ENCODE results near the gene SYNJ2.

SYNJ2 gene

DNA sequence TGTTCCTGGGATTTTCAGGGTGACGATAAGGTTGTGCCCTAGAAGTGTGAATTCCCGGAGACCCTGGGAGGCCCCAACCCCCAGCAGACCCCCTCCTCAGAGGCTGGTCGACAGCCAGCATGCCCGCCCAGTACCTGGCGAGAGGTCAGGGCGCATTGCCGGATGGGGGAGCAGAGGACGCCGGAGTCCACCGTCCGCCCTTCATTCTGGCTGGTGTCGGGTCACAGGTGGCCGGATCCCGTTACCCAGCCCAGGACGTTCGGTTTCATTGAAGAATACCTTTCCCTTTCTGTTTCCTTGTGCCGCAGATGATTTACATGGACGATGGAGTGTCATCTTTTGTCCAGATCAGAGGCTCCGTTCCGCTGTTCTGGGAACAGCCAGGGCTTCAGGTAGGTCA lies 61.3 kb downstream of the SYNJ2 start:
- DNase-seq (ENCODE audit: low read depth), result no peak

DNA sequence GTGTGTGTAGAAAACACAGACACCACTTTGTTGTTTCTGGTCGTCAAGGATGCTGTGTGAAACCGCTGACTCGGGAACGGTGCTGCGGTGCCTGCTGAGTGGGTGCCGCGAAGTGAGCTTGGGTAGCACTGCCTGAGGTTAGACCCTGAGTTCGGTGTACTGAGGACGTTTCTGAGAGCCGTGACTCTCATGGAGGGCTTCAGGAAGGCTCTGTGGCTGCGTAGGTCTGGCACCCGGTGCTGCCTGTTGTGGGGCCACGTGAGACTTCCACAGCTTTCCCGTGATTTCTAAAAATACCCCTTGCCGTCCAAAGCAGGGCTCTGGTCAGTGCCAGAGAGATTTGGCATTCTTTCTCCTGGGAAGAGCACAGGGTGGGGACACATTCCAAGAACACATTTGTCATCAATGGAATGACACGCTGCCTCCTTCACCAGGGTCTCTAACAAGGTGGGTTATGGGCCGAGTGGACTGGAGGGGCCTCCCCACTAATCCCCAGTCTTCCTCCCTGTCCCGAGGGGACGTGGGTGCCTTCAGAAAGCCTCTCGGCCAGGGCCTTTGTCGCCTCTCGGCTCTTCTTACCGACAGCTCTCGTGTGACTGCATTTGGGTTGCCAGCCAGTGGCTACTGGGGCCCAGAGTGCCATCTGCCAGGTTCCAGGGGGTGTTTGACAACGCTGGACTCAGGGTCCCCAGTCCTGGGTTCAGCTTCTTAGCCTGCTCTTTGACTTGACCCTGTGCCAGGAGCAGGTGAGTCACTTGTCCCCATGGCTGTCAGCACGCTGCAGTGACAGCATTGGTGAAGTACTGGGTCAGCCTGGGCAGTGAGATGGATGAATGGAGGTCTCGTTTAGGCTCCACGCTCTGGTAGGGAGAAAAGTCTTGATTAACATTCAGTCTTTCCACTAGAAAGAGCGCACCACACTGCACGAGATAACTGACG lies 62.2 kb downstream of the SYNJ2 start:
- DNase-seq (ENCODE audit: low read depth), result no peak

DNA sequence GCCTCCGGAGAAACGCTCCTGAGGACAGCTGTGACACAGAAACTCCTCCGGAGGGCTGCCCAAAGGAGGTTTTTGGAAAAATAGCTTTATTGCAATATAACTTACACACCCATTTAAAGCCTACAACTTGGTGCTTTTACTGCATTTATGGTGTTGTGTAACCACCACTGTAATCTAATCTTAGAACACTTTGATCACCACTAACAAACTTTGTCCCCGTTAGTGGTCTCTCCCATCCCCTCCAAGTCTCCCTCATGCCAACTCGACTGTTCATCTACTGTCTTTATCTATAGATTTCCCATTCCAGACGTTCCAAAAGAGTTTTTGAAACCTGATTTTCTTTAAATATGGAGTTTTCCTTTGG lies 62.8 kb downstream of the SYNJ2 start:
- DNase-seq (ENCODE audit: low read depth), result no peak

DNA sequence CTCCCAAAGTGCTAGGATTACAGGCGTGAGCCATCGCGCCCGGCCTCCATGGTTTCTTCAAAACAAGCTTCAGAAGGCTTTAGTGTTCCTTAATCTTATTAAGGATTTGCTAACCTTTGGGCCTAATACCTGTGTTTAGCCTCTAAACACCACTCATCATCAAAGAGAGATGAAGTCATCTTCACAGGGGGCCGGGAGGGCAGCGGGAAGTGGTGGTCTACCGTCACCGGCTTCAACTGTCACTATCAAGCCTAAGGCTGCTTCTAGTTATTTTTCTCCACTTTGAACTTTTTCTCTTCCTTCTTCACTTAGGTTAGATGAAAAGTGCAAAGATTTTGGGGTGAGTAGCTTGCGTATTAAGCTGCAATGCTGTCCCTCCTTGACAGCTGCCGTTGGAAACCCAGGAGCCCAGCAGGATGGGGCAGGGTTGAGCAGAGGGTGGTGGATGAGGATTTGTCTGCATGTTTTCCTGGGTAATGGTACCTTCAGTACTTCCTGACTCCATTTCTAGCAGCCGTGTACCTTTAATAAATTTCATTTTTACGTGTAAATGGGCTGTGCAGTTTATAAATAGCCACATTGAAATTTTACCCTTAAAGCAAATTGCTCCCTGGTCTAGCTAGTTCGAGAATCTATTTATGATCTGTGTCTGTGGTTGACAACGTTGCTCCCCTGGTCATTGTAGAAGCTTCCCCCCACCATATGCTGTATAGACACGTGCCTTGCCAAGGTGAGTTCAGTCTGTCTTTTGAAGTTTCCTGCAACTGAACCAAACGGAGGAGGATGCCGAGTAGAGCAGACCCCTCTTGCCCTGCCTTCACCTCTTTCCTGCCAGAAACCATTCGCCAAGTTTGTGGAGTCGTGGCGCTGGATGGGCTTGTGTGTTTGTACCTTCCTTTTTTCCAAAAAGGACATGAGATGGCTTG lies 64.8 kb downstream of the SYNJ2 start:
- no peak for DNase-seq (ENCODE audit: low read depth)

DNA sequence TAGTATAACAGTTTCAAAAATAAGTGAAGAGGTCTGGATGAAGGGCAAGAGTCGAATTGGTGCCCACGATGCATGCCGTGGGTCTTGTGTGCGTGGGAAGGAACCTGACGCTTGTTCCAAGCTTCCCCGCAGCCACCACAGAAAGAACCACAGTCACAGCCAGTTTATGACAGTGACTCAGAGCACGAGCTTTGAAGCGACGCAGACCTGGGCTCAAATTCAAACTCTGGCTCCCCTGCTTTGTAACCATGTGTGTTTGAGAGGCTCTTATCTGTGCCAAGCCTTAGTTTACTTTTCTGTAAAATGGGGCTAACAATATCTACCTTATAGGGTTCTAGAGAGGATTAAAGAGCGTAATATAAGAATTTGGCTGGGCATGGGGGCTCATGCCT lies 65.5 kb downstream of the SYNJ2 start:
- peak; percentile 30 for DNase-seq (ENCODE audit: low read depth)

DNA sequence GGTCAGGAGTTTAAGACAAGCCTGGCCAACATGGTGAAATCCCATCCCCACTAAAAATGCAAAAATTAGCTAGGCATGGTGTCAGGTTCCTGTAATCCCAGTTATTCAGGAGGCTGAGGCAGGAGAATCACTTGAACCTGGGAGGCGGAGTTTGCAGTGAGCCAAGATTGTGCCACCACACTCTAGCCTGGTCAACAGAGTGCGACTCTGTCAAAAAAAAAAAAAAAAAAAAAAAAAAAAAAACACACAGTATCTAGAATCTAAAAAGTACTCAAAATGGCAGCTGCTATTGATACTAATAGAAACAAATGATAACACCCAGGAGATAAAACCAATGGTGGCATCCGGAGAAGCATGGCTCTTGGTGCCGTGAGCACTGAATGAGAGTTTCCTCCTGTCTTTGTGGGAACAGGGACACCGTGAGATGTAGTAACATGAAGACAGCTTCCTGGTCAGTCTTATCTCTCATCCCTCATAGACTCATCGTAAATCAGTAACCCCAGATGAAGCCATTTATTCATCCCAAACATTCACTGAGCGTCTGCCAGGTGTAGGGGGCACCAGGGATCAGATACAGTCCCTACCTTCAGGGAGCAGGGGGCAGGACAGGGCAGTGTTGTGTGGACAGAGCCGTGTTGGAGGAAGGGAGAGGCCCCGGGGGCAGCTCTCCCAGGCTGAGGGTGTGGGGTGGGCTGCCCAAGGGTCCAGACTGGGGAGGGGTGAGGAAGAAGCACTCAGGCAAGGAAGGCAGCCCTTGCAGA lies 66.1 kb downstream of the SYNJ2 start:
- DNase-seq (ENCODE audit: low read depth), result no peak

DNA sequence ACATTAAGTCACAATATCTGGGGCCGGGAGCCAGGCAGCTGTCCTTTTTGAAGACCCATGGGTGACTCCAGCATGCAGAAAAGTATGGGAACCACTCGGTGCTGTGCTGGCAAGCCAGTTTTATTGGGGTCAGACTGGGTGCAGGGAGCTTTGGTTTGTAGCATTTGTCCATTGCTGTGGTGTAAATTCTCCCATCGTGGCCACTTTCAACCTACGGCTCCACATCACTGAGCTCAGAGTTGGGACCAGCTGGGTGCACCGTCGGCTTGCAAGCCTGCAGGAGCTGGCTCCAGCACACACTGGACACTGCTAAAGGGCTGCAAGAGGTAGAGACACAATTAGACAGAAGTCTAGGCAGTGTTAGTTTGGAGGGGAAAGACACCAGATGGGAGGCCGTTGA lies 66.9 kb downstream of the SYNJ2 start:
- DNase-seq (ENCODE audit: low read depth), result no peak

DNA sequence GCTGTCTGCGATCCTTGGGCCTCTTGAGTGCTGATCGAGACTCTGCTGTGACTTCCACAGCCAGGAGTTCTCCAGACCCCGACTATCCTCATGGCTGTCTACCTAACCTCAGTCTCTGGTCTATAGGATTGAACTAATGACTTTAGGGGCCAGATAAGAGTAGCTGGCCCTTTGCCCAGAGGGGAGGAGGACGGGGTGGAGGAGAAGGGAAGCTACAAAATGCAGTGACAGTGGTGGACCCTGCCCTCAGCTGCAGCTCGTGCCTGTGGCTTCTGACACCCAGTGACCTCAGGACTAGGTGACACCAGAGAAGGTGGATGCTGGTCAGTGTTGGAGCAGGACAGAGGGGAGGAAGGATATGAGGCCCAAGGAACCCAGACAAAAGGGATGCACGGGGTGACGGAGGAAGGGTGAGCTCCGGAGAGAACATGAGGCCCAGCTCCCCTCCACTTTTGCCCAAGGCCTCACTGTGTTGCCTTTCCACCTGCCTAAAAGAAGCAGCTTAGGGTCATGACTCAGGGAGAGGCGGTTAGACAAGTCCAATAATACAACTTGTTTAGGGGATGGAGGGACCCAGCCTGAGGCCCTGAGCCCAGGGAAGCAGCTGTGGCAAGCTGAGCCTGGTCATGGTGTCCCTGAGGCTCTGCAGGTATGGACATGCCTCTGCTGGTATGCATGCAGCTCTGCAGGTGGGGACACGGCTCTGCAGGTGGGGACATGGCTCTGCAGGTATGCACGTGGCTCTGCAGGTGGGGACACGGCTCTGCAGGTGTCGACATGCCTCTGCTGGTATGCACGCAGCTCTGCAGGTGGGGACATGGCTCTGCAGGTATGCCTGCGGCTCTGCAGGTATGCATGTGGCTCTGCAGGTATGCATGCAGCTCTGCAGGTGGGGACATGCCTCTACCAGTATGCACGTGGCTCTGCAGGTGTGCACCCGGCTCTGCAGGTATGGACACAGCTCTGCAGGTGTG lies 67.7 kb downstream of the SYNJ2 start:
- no peak for DNase-seq (ENCODE audit: low read depth)

DNA sequence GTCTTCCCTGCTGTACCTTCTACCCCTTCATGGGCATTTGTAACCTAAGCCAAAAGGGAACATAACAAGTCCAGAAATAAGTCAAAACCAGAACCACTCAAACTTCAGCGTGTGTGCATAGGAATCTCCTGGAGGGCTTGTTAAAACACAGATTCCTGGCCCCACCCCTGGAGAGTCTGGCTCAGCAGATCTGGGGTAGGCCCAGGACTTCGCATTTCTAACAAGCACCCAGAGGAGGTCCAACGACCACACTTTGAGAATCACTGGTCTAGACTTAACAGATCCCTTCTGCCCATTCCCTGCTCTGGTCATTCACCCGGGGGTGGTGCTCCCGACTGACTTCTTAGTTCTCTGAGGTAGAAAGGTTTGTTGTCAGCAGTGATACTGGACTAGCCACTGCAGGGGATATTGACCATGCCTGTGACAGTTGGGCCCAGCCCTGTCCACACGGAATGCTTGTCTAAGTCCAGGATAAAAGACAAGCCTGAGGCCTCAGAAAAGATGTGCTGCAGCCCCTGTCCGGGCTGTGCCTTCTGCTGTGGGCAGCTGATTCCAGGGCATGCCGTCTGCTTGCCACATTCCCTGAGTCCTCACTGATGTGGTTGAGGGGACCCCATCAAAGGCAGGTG lies 68.6 kb downstream of the SYNJ2 start:
- no peak for DNase-seq (ENCODE audit: low read depth)

DNA sequence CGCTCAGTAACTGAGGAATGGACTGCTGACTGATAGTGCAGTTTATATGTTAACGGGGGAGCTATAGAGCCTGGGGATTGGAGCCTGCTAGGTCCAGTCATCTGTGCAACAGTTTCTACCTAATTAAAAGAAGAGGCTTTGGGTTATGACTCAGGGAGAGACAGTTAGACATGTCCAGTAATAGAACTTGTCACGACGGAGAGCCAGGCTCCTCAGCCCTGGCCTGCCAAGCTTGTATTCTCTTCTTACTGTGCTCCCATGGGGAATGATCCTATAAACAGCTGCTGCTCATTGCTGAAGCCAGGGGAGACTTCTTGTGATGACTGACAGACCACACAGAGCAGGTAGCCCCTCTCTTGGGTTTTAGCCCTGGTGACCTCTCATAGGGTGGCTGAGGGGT lies 69.3 kb downstream of the SYNJ2 start:
- DNase-seq (ENCODE audit: low read depth), result no peak

DNA sequence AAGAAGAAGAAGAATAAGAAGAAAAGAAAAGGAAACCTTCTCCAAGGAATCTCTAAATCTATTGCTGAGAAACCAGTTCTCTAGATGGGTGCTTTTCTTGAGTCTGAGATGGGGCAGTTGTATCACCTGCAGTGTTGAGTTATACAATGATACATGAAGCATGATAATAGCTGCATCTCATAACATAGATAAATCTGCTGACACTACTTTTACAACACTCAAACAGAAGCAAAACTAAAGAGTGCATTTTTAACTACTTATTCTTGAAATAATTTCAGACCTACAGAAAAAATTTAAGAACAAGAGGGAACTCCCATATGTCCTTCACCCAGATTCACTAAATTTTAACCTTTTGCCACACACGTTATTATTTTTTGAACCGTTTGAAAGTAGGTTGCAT lies 70.3 kb downstream of the SYNJ2 start:
- no peak for DNase-seq (ENCODE audit: low read depth)

DNA sequence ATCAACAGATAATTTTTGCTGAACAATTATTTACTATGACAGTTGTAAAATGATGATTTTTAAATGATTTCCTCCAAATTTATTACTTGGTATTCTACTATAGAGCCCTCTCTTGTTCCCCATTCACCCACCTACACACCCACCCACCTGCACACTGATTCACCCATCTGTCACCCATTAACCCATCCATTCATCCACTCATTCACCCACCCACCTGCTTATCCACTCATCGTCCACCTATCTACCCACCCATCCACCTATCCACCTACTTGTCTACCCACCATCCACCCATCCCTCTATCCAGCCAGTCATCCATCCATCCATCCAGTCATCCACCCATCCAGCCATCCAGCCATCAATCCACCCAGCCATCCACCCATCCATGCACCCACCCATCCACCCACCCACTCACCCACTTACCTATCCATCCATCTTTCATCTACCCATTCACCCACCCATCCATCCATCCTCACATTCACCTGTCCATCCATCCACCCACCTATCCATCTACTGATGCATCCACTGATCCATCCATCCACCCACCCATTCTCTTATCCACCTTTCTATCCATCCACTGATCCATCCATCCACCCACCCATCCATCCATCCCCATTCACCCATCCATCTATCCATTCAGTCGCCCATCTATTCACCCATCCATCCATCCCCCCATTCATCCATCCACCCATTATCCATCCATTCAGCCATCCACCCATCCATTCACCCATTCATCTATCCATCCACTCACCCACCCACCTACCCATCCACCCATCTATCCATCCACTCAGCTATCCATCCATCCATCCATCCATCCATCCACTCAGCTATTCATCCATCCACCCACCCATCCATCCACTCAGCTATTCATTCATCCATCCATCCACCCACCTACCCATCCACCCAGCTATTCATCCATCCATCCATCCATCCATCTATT lies 72.0 kb downstream of the SYNJ2 start:
- no peak for DNase-seq (ENCODE audit: low read depth)

DNA sequence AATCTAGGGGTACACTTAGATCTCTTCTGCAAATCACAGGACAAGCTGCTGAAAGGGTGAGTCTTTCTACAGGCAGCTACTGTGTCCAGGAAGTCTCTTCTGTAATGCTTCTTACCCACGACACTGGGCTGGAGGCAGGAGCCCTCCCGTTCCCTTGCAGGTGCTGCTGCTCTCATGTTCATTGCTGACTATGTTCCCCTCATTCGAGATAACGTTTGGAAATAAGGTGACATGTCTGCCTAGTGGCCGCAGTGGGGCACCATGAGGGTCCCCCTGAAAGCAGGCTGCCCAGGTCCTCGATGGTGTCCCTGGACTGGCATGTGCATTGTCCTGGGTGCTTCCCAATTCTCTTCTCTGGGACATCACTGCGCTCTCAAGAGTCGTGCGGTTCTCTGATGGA lies 74.7 kb downstream of the SYNJ2 start:
- DNase-seq (ENCODE audit: low read depth), result no peak

DNA sequence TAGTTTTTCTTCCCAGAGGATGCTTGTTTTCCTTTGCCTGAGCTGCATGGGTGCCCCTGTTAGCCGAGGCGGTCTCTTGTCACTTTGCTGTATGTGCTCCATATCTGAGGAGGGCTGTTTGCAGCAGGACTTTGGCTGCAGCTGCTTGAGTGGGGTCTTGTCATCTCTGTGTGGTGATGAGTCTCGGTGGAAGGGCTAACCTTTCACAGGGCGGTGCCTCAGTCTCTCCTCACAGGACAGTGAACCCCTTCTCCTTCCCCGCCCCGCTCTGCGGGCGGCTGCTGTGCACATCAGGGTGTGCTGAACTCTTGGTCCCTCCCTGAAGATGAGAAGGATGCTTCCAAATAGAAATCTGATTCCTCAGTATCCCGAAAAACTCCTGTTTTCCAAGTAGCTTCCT lies 75.1 kb downstream of the SYNJ2 start:
- DNase-seq (ENCODE audit: low read depth), result no peak

DNA sequence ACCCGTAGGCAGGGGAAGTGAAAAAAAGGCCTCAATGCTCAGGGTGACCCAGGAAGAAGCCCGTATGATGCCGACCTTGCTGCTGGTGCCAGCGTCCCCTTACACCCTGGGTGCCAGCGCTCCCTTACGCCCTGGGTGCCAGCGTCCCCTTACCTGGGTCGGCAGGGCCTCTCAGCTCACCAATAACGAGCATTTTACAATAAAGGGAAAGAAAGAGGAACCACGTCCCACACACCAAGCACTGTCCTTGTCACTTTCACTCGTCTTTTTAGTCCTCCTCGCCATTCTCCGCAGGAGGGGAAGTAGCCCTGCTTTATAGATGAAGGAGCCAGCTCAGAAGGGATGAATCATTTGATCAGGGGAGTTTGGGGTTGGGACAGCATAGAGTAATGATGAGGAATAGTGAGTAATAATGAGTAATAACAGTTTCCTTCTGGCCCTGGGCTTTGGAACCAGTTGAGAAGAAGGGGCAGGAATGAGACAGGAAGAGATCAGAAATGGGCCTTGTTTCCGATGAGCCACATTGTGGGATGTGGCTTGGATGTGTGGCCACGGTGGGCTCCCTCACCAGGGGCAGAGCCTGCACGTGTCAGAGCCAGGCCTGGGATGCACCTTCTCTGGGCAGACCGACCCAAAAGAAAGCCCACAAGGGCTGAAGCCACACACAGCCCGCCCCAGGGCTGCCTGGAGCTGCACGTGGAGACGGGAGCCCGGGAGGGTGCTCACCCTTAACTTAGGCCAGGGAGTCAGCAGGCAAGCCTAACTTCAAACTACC lies 75.7 kb downstream of the SYNJ2 start:
- DNase-seq (ENCODE audit: low read depth), result no peak

DNA sequence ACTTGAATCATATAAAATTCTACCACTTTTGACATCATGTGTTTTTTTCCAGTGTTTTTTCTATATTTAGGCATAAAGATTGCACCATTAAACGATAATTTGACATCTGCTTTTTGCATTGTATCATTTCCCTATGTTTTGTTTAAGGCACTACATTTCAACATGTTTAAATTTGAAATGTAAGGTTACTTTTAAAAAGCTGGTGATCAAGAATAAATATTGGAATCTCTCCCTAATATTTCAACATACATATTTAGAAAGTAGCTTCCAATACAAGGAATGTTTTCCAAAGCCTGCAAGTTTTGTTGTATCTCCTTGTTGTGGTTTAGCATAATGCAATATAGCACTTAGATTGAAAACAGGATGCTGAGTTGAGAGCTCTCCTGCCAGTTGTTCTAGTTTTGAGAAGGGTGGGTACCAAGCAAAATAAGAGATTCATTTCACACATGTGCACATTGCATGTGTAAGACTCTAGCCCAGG lies 76.5 kb downstream of the SYNJ2 start:
- no peak for DNase-seq (ENCODE audit: low read depth)

DNA sequence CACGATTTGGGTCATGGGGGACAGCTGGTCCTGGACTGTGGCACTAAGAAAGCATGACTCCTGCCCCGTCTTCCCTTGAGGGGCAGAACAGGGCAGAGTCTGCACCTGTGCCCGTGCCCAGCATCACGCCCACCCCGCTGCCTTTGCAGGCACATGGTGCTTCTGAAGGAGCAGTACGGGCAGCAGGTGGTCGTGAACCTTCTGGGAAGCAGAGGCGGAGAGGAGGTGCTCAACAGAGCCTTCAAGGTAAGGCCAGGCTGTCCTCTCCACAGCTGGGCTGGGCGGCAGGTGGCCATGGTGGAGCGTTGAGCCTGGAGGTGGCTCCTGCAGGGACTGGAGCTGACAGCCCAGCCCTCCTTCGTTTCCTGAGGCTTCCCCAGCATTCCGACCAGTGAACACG lies 77.4 kb downstream of the SYNJ2 start:
- no peak for DNase-seq (ENCODE audit: low read depth)
